K562 (cell line): Measurements from ENCODE around the gene VN1R4. TPM values are rescaled to one million over a fixed set of nuclear protein-coding genes. Genes with fewer than 3 reads are reported as not detected.

Source experiments
- CREB5 ChIP-seq: fragments of 250-450 bp; sonication (Bioruptor Pico); IDR thresholded peaks from 2 replicates; pipeline ENCODE4 v1.5.0; 2020; ENCODE audit warnings: mild to moderate bottlenecking
- EP400 ChIP-seq: fragments of 450-650 bp; IDR thresholded peaks from 2 replicates; pipeline ENCODE4 v1.6.1; 2017; ENCODE audit warnings: antibody characterized with exemption, mild to moderate bottlenecking, moderate library complexity
- GABPA ChIP-seq: fragments of 200-800 bp; sonication (Bioruptor generic); conservative IDR thresholded peaks from 2 replicates; pipeline ENCODE4 v1.6.1; 2016; ENCODE audit warnings: low read depth, missing genetic modification characterization, missing compliant biosample characterization
- GABPB2 ChIP-seq: fragments of 250-450 bp; sonication (Bioruptor Pico); conservative IDR thresholded peaks from 2 replicates; pipeline ENCODE4 v1.5.1; 2021; ENCODE audit warnings: mild to moderate bottlenecking
- GTF2A2 ChIP-seq: IDR thresholded peaks from 2 replicates; pipeline ENCODE4 v1.6.1; 2016; ENCODE audit warnings: mild to moderate bottlenecking, missing genetic modification characterization, missing compliant biosample characterization
- HCFC1 ChIP-seq: IDR thresholded peaks from 2 replicates; pipeline ENCODE4 v1.6.1; 2012; ENCODE audit warnings: low read depth, low read length, improper control_type of control experiment
- HSF4 ChIP-seq: fragments of 250-450 bp; sonication (Bioruptor Pico); IDR thresholded peaks from 2 replicates; pipeline ENCODE4 v2.1.2; 2022; ENCODE audit warnings: mild to moderate bottlenecking, moderate library complexity, borderline replicate concordance
- MYC ChIP-seq, 2 experiments: fragments of 250-450 bp in 1 of 2; sonication (Bioruptor Pico) in 1 of 2; IDR thresholded peaks; 2 replicates each; pipeline versions ENCODE4 v1.5.1 to v1.6.1; 2012 to 2021; ENCODE audit warnings: low read depth in 2 of 2, borderline replicate concordance in 1 of 2, improper control_type of control experiment in 1 of 2, low read length in 1 of 2, mild to moderate bottlenecking in 1 of 2, moderate library complexity in 1 of 2
- NR2C2 ChIP-seq, 2 experiments: fragments of 200-800 bp in 1 of 2; sonication (Bioruptor generic) in 1 of 2; sonication (generic) in 1 of 2; formaldehyde crosslinking in 1 of 2; IDR thresholded peaks; 2 replicates each; pipeline versions ENCODE4 v1.6.1 to v1.8.0; 2016 to 2022; ENCODE audit warnings: mild to moderate bottlenecking in 1 of 2, missing compliant biosample characterization in 1 of 2, missing genetic modification characterization in 1 of 2, missing genetic modification reagents in 1 of 2
- PKNOX1 ChIP-seq: fragments of 450-650 bp; IDR thresholded peaks from 2 replicates; pipeline ENCODE4 v1.6.1; 2016
- POLR2B ChIP-seq: fragments of 450-650 bp; IDR thresholded peaks from 2 replicates; pipeline ENCODE4 v1.6.1; 2018; ENCODE audit warnings: low read depth; ENCODE audit not compliant: partially characterized antibody
- SMAD4 ChIP-seq: fragments of 250-450 bp; sonication (Bioruptor Pico); conservative IDR thresholded peaks from 2 replicates; pipeline ENCODE4 v1.8.0; 2021; ENCODE audit warnings: inconsistent platforms, mild to moderate bottlenecking, moderate library complexity
- SRSF9 ChIP-seq: fragments of 200-400 bp; formaldehyde crosslinking; IDR thresholded peaks from 2 replicates; pipeline ENCODE4 v1.6.1; 2017; ENCODE audit warnings: low read depth, low read length, borderline replicate concordance
- THRAP3 ChIP-seq: fragments of 450-650 bp; IDR thresholded peaks from 2 replicates; pipeline ENCODE4 v1.6.1; 2016; ENCODE audit warnings: mild to moderate bottlenecking, inconsistent platforms, borderline replicate concordance
- ZBTB11 ChIP-seq, 3 experiments: fragments of 200-800 bp in 1 of 3; fragments of 250-450 bp in 1 of 3; fragments of 450-650 bp in 1 of 3; sonication (Bioruptor Pico) in 1 of 3; sonication (Bioruptor generic) in 1 of 3; formaldehyde crosslinking in 1 of 3; IDR thresholded peaks; 2 replicates each; pipeline versions ENCODE4 v1.6.1 to v1.8.0; 2016 to 2022; ENCODE audit warnings: mild to moderate bottlenecking in 2 of 3, missing genetic modification characterization in 2 of 3, missing compliant biosample characterization in 1 of 3, moderate library complexity in 1 of 3
- ZBTB17 ChIP-seq: fragments of 450-650 bp; formaldehyde crosslinking; IDR thresholded peaks from 2 replicates; pipeline ENCODE4 v1.4.0; 2020; ENCODE audit warnings: mild to moderate bottlenecking
- ZKSCAN1 ChIP-seq: fragments of 150-350 bp; IDR thresholded peaks from 2 replicates; pipeline ENCODE4 v1.6.1; 2016; ENCODE audit warnings: low read depth, low read length
- ZKSCAN3 ChIP-seq: fragments of 250-450 bp; sonication (Bioruptor Pico); IDR thresholded peaks from 2 replicates; pipeline ENCODE4 v1.4.0; 2020
- ZNF134 ChIP-seq: fragments of 250-450 bp; sonication (Bioruptor Pico); conservative IDR thresholded peaks from 2 replicates; pipeline ENCODE4 v1.4.0; 2020
- polyA plus RNA-seq, 8 experiments: library from polyadenylated mRNA; depleted of rRNA in 4 of 8; stranded (reverse) in 5 of 8; unstranded in 3 of 8; fragments of >200 nt; fragmentation: Nextera tagmentation in 2 of 8; fragmentation: Illumina TruSeq in 1 of 8; extraction: Ambion mirVana in 2 of 8; extraction: Trizol in 1 of 8; gene quantifications; 2 replicates each; pipeline versions ENCODE4 v1.2.1 to v1.2.3, GENCODE V29; 2011 to 2014; ENCODE audit warnings: inconsistent platforms in 1 of 8, missing spikeins in 1 of 8
- total RNA-seq, 7 experiments: library from RNA; depleted of rRNA in 6 of 7; stranded (reverse); fragments of >200 nt in 6 of 7; fragmentation: Illumina TruSeq in 2 of 7; extraction: Trizol in 2 of 7; gene quantifications; 2 replicates each; pipeline versions ENCODE4 v1.2.1 to v1.2.3, GENCODE V29; 2011 to 2021; ENCODE audit warnings: low replicate concordance in 1 of 7

Gene VN1R4
- total and polyA plus RNA-seq, 9 of the 15 experiments (the other 6 are each of a cell fraction or from before 2014, with no cell fraction given), result not detected

- TF ChIP-seq HCFC1 (peak; percentile 34; the same call in 1 of the 2 replicates), ZBTB17 (no peak), ZBTB11 (CRISPR knock-in tag; IDR thresholded peaks at IDR 0.05) (peak in 2 of 3 experiments; percentile 66 to 96; a peak in 4 of 6 replicates), ZKSCAN3 (CRISPR knock-in tag) (no peak), THRAP3 (no peak), CREB5 (CRISPR knock-in tag) (no peak), HSF4 (CRISPR knock-in tag) (no peak), EP400 (no peak), SMAD4 (CRISPR knock-in tag) (no peak), GTF2A2 (no peak), ZNF134 (CRISPR knock-in tag) (no peak), ZKSCAN1 (no peak), GABPB2 (CRISPR knock-in tag) (no peak), SRSF9 (no peak), PKNOX1 (no peak), MYC (IDR thresholded peaks at IDR 0.05; ENCODE audit: low read depth, low read length) (no peak), MYC (CRISPR knock-in tag; IDR thresholded peaks at IDR 0.05; ENCODE audit: borderline replicate concordance, low read depth) (no peak), GABPA (peak; percentile 86), POLR2B (no peak), NR2C2 (CRISPR knock-in tag; IDR thresholded peaks at IDR 0.05) (no peak), NR2C2 (tag; IDR thresholded peaks at IDR 0.05) (peak; percentile 96)
These were observed 12.8 kb downstream of the VN1R4 start, which contains the start of gene ZNF677 (continued) for GRCh38 chr19:53254411-53255341.
